Glutamatergic neuron (in vitro differentiated cells): ENCODE measurements around the gene FAM53B. TPM values are rescaled to one million over a fixed set of nuclear protein-coding genes. Genes with fewer than 3 reads are reported as not detected.

Experiments used
- DNase-seq: peaks from one replicate; pipeline ENCODE4 v3.0.0; 2022
- H3K27ac Mint-ChIP-seq: one replicate; pipeline ENCODE4 v1.8.0; 2020; ENCODE audit warnings: mild to moderate bottlenecking, mixed read lengths, inconsistent platforms; ENCODE audit not compliant: unreplicated experiment
- H3K27me3 Mint-ChIP-seq: one replicate; pipeline ENCODE4 v1.8.0; 2020; ENCODE audit warnings: mild to moderate bottlenecking, moderate library complexity, mixed read lengths, inconsistent platforms; ENCODE audit not compliant: unreplicated experiment
- H3K36me3 Mint-ChIP-seq: one replicate; pipeline ENCODE4 v1.8.0; 2020; ENCODE audit warnings: mild to moderate bottlenecking, mixed read lengths, inconsistent platforms; ENCODE audit not compliant: unreplicated experiment
- H3K4me1 Mint-ChIP-seq: one replicate; pipeline ENCODE4 v1.8.0; 2020; ENCODE audit warnings: mild to moderate bottlenecking, low read depth, mixed read lengths, inconsistent platforms; ENCODE audit not compliant: unreplicated experiment
- H3K4me3 Mint-ChIP-seq: one replicate; pipeline ENCODE4 v1.8.0; 2020; ENCODE audit warnings: mild to moderate bottlenecking, mixed read lengths, inconsistent platforms; ENCODE audit not compliant: unreplicated experiment
- H3K9me3 Mint-ChIP-seq: one replicate; pipeline ENCODE4 v1.8.0; 2020; ENCODE audit warnings: mild to moderate bottlenecking, moderate library complexity, mixed read lengths, inconsistent platforms; ENCODE audit not compliant: unreplicated experiment
- CTCF ChIP-seq: fragments of 200-600 bp; sonication (generic); IDR thresholded peaks from one replicate; pipeline ENCODE4 v1.5.0; 2021; ENCODE audit not compliant: partially characterized antibody, unreplicated experiment
- total RNA-seq: library from RNA; stranded (reverse); fragmentation: NEBNext Ultra II Directional; extraction: Animal tissue kit (Norgen Biotek cat#: 25700); gene quantifications from one replicate; pipeline ENCODE4 v1.2.1, GENCODE V29; 2021; ENCODE audit not compliant: unreplicated experiment

FAM53B gene
- total RNA-seq, 1 donor from 2014 or later: 30.5 TPM

GRCh38 chr10:124722798-124723783 lies 21.1 kb downstream of the FAM53B start:
- peaks cover 5% of the 10 kb centered on the region for H3K27me3 Mint-ChIP-seq
- peaks cover 31% of the 10 kb centered on the region for H3K4me1 Mint-ChIP-seq
- H3K4me3 Mint-ChIP-seq: no peak overlapping the region
- no peak for DNase-seq
- H3K36me3 Mint-ChIP-seq: no peaks in the 10 kb centered on the region
- TF ChIP-seq CTCF: no peak
- peak overlapping the region; percentile 66 for H3K27ac Mint-ChIP-seq
- H3K9me3 Mint-ChIP-seq: no peaks in the 10 kb centered on the region

- H3K27me3 Mint-ChIP-seq: peaks cover 7% of the 10 kb centered on the region
- DNase-seq: no peak
- no peak overlapping the region for H3K27ac Mint-ChIP-seq
- peaks cover 41% of the 10 kb centered on the region for H3K4me1 Mint-ChIP-seq
- H3K9me3 Mint-ChIP-seq: no peaks in the 10 kb centered on the region
- no peak for TF ChIP-seq CTCF
- H3K36me3 Mint-ChIP-seq: no peaks in the 10 kb centered on the region
- H3K4me3 Mint-ChIP-seq: no peak overlapping the region
These were observed 22.7 kb downstream of the FAM53B start for GRCh38 chr10:124721330-124722045.

- DNase-seq: no peak
- H3K4me1 Mint-ChIP-seq: peaks cover 43% of the 10 kb centered on the region
- peak; percentile 13 for TF ChIP-seq CTCF
- H3K9me3 Mint-ChIP-seq: peaks cover 2% of the 10 kb centered on the region
- H3K27ac Mint-ChIP-seq: no peak overlapping the region
- H3K27me3 Mint-ChIP-seq: peaks cover 9% of the 10 kb centered on the region
- H3K4me3 Mint-ChIP-seq: no peak overlapping the region
- H3K36me3 Mint-ChIP-seq: no peaks in the 10 kb centered on the region
These were observed 24.8 kb downstream of the FAM53B start for GRCh38 chr10:124719213-124719851.

- H3K4me3 Mint-ChIP-seq: no peak overlapping the region
- H3K36me3 Mint-ChIP-seq: no peaks in the 10 kb centered on the region
- H3K27me3 Mint-ChIP-seq: peaks cover 9% of the 10 kb centered on the region
- H3K4me1 Mint-ChIP-seq: peaks cover 36% of the 10 kb centered on the region
- DNase-seq: no peak
- H3K9me3 Mint-ChIP-seq: peaks cover 2% of the 10 kb centered on the region
- peak overlapping the region; percentile 38 for H3K27ac Mint-ChIP-seq
- no peak for TF ChIP-seq CTCF
These were observed 26.1 kb downstream of the FAM53B start for GRCh38 chr10:124717911-124718741.
